ENCODE results near the gene DCN.

DCN gene

GRCh38 chr12:91099341-91099740, 83.3 kb downstream of the DCN start:
- TF ChIP-seq CTCF (IDR thresholded peaks at IDR 0.05; ENCODE audit: borderline replicate concordance, insufficient read depth, low read depth, low read length), result no peak
- no peak overlapping the region for H3K4me3 ChIP-seq (ENCODE audit: low read depth, low read length)

GRCh38 chr12:91098941-91099340, 83.7 kb downstream of the DCN start:
- no peak overlapping the region for H3K4me3 ChIP-seq (ENCODE audit: low read depth, low read length)
- TF ChIP-seq CTCF (IDR thresholded peaks at IDR 0.05; ENCODE audit: borderline replicate concordance, insufficient read depth, low read depth, low read length), result no peak

- no peak for TF ChIP-seq CTCF (IDR thresholded peaks at IDR 0.05; ENCODE audit: borderline replicate concordance, insufficient read depth, low read depth, low read length)
- H3K4me3 ChIP-seq (ENCODE audit: low read depth, low read length), result no peak overlapping the region
Observed at GRCh38 chr12:91098461-91098860, 84.2 kb downstream of the DCN start.

GRCh38 chr12:91094957-91095356, 87.7 kb downstream of the DCN start:
- no peak overlapping the region for H3K4me3 ChIP-seq (ENCODE audit: low read depth, low read length)
- TF ChIP-seq CTCF (IDR thresholded peaks at IDR 0.05; ENCODE audit: borderline replicate concordance, insufficient read depth, low read depth, low read length), result no peak

GRCh38 chr12:91094032-91094662, 88.5 kb downstream of the DCN start:
- H3K4me3 ChIP-seq (ENCODE audit: low read depth, low read length), result no peak overlapping the region
- TF ChIP-seq CTCF (IDR thresholded peaks at IDR 0.05; ENCODE audit: borderline replicate concordance, insufficient read depth, low read depth, low read length), result no peak

GRCh38 chr12:91093341-91093740, 89.3 kb downstream of the DCN start:
- no peak overlapping the region for H3K4me3 ChIP-seq (ENCODE audit: low read depth, low read length)
- TF ChIP-seq CTCF (IDR thresholded peaks at IDR 0.05; ENCODE audit: borderline replicate concordance, insufficient read depth, low read depth, low read length), result no peak

- no peak for TF ChIP-seq CTCF (IDR thresholded peaks at IDR 0.05; ENCODE audit: borderline replicate concordance, insufficient read depth, low read depth, low read length)
Observed at GRCh38 chr12:91091916-91092715, 90.5 kb downstream of the DCN start.

More at GRCh38 chr12:91091916-91092715, 90.5 kb downstream of the DCN start:
- no peak overlapping the region for H3K4me3 ChIP-seq (ENCODE audit: low read depth, low read length)

All from GM12875 (cell line).